ENCODE results near the gene GPR107.

The GPR107 gene

GRCh38 chr9:130028493-130029222 is 25.0 kb upstream of the GPR107 start:
- DNase-seq, result no peak

- DNase-seq, result no peak
Observed at GRCh38 chr9:130029223-130029973, 24.3 kb upstream of the GPR107 start.

- no peak for DNase-seq
Observed at GRCh38 chr9:130030651-130031127, 23.0 kb upstream of the GPR107 start.

GRCh38 chr9:130034570-130034969 is 19.1 kb upstream of the GPR107 start:
- DNase-seq, result no peak

- no peak for DNase-seq
Observed at GRCh38 chr9:130036099-130036498, 17.6 kb upstream of the GPR107 start.

GRCh38 chr9:130039528-130040147 is 14.1 kb upstream of the GPR107 start:
- DNase-seq, result peak; percentile 41

GRCh38 chr9:130040984-130041647 is 12.6 kb upstream of the GPR107 start:
- no peak for DNase-seq

- DNase-seq, result no peak
Observed at GRCh38 chr9:130041648-130042405, 11.9 kb upstream of the GPR107 start.

- DNase-seq, result no peak
Observed at GRCh38 chr9:130042406-130042884, 11.3 kb upstream of the GPR107 start.

- DNase-seq, result peak; percentile 69
Observed at GRCh38 chr9:130042885-130043653, 10.6 kb upstream of the GPR107 start, which contains the start of gene FNBP1. Gene FNBP1 (minus strand): TSS chr9:130043189. CDS start chr9:130042975, 214 bp downstream.

GRCh38 chr9:130043654-130044623 is 9.8 kb upstream of the GPR107 start:
- no peak for DNase-seq

GRCh38 chr9:130045725-130046450 is 7.8 kb upstream of the GPR107 start:
- DNase-seq, result no peak

- DNase-seq, result no peak
Observed at GRCh38 chr9:130049431-130050210, 4.1 kb upstream of the GPR107 start.

- no peak for DNase-seq
Observed at GRCh38 chr9:130050462-130050861, 3.2 kb upstream of the GPR107 start.

- DNase-seq, result no peak
Observed at GRCh38 chr9:130051855-130052254, 1.9 kb upstream of the GPR107 start.

- no peak for DNase-seq
Observed at GRCh38 chr9:130053109-130053503, 600 bp upstream of the GPR107 start.

- DNase-seq, result no peak
Observed at GRCh38 chr9:130054325-130054786, 650 bp downstream of the GPR107 start.

GRCh38 chr9:130054820-130055219 is 1.1 kb downstream of the GPR107 start:
- no peak for DNase-seq
